Caki2 (cell line): ENCODE data around the gene CASKIN1. TPM values are rescaled to one million over a fixed set of nuclear protein-coding genes. Genes with fewer than 3 reads are reported as not detected.
A peak's percentile ranks its signal among the peaks of the same experiment; 100 is the strongest.

Experiments
- DNase-seq: peaks from one replicate; pipeline ENCODE4 v3.0.0-alpha.2; 2015; ENCODE audit warnings: low read depth
- in situ Hi-C: cut with HindIII; loops from 2 replicates; pipeline ENCODE4 v1.10.0; 2016; ENCODE audit warnings: low sequenced_read_pairs, low pct_unique_long_range_greater_than_20kb, mixed read lengths
- total RNA-seq: library from RNA; depleted of rRNA; stranded (reverse); fragments of >200 nt; shearing (Covaris generic); gene quantifications from 2 replicates; pipeline ENCODE4 v1.2.3, GENCODE V29; 2014; ENCODE audit warnings: low replicate concordance

CASKIN1 gene
- total RNA-seq, 1 experiment from 2014 or later, result 0.03 TPM

GRCh38 chr16:2200313-2200712 is 3.9 kb upstream of the CASKIN1 start:
- in situ Hi-C loops, result no loop called here
- DNase-seq, result no peak

GRCh38 chr16:2199621-2200139 is 3.3 kb upstream of the CASKIN1 start:
- in situ Hi-C loops, result no loop called here
- DNase-seq, result no peak

DNA sequence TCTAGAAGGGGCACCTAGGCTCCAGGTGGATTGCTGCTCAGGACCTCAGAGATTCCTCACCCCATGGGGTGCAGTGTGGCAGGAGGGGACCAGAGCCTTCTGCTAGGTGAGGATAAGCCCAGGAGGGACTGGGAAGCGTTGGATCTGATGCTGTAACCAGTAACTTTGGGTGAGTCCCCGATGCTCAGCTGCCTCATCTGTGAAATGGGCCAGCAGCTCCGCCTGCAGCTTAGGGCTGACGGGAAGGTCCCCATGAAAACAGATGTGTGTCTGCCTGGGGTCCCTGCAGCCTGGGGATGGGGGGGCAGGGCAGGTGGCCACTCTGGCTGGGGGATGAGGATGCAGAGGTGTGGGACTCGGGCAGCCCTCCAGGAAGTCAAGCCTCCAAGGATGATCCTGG is 2.7 kb upstream of the CASKIN1 start:
- in situ Hi-C loops, result no loop called here
- no peak for DNase-seq

GRCh38 chr16:2198283-2198682 is 1.9 kb upstream of the CASKIN1 start:
- DNase-seq, result no peak
- in situ Hi-C loops, result no loop called here

- in situ Hi-C loops, result no loop called here
- DNase-seq, result no peak
Measured at GRCh38 chr16:2197765-2198164, 1.4 kb upstream of the CASKIN1 start.

- no peak for DNase-seq
- in situ Hi-C loops, result no loop called here
Measured at GRCh38 chr16:2196981-2197511, 641 bp upstream of the CASKIN1 start.

- no peak for DNase-seq
- in situ Hi-C loops, result no loop called here
Measured at GRCh38 chr16:2195322-2196161, 863 bp downstream of the CASKIN1 start.

DNA sequence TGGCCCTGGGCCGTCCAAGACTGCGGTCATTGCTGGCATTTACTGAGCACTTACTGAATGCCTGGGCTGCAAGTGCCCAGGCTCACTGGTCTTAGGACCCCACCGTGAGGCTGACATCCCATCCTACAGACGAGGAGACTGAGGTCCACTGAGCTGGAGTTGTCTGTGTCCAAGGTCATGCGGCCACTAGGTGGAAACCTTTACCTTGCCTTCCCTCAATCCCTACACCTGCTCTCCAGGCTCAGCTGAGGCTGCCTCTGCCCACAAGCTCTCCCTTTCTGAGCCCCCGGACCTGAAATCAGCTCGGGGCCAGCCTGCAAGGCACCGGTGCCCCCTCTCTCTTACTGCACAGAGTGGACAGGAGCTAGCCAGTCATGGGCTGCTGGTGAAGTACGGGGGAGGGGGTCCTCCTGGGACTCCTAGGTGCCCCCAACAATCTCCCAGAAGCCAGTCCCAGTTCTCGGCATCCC is 1.5 kb downstream of the CASKIN1 start:
- in situ Hi-C loops, result no loop called here
- peak; percentile 48 for DNase-seq

DNA sequence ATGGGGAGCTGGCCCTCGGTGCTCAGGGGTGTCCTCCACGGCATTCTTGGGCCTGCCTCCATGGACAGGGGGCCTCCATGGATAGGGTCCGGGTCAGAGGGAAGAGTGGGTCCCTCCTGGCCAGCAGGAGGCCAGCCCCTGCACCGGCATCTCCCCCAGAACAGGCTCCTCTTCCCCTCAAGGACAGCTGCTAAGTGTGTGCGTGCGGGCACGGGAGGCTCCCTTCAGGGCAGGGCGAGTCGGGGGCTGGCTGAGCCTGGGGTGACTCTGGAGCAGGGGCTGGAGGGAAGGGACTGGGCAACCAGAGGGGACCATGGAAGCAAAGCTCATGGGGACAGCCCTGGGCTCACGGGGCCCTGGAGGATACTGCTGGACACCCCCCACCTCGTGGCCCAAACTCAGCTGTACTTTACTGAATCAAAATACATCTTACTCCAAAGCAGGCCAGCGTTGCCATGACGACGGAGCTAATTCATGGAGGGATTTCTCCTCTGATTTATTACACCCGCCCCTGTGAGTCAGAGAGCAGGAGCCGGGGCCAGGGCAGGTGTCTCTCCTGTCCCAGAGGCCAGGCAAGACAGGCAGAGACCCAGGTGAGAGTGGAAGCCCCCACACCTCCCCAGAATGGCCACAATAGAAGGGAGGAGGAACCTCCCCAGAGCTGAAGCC is 2.1 kb downstream of the CASKIN1 start:
- in situ Hi-C loops, result no loop called here
- DNase-seq, result peak; percentile 55

DNA sequence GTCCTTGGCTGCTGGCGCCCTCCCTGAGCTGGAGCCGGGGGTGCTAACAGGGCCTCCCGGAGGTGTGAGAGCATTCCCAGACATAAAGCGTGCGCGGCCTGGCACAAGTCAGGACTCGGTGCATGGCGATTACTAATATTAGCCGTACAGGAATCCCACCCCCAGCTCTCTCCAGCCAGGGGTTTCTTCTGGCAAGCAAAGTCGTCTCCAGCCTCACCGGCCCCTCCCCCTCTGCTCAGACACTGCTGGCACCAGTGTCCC is 5.0 kb downstream of the CASKIN1 start:
- no peak for DNase-seq
- in situ Hi-C loops, result no loop called here

DNA sequence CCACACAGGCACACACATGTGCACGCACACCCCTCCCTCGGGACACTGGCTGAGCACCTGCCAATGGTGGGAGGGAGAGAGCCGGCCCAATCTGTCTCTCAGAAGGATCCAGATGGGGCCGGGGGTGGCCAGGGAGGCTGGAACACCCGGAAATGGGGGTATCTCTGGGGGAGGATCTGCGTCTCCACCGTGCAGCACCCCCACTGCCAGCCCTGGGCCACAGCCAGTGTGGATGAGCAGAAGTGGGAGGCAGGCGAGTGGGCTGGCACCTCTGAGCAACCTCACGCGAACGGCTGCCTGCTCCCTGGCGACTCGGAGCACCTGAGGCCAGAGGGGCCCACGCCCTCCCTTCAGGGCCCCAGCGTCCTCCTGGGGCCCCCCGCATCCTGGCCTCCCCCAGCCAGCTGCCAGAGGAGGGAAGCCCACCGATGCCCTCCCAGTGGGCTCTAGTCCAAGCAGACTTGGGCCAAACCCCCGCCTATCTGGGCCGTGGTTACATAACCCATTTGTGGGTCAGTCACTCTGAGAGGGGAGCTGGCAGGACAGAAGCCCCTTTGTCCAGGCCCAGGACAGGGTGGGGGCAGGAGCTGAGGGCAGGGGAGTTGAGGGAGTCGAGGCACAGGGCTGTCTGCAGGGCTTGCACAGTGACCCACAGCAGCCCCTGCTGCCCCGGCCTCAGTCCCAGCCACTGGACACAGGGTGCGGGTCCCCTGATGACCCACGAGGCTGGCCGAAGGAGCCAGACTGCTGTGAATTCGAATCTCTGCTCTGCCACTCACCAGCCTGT is 5.6 kb downstream of the CASKIN1 start:
- in situ Hi-C loops, result no loop called here

GRCh38 chr16:2190002-2190658 is 6.3 kb downstream of the CASKIN1 start:
- no peak for DNase-seq

More for the DNA sequence above, 5.6 kb downstream of the CASKIN1 start:
- DNase-seq, result no peak

GRCh38 chr16:2189252-2189893 is 7.0 kb downstream of the CASKIN1 start:
- in situ Hi-C loops, result no loop called here

More at GRCh38 chr16:2190002-2190658, 6.3 kb downstream of the CASKIN1 start:
- in situ Hi-C loops, result no loop called here

GRCh38 chr16:2188395-2188794 is 8.0 kb downstream of the CASKIN1 start:
- no peak for DNase-seq
- in situ Hi-C loops, result no loop called here

More at GRCh38 chr16:2189252-2189893, 7.0 kb downstream of the CASKIN1 start:
- DNase-seq, result no peak

- in situ Hi-C loops, result no loop called here
- no peak for DNase-seq
Measured at GRCh38 chr16:2187212-2187611, 9.2 kb downstream of the CASKIN1 start.

DNA sequence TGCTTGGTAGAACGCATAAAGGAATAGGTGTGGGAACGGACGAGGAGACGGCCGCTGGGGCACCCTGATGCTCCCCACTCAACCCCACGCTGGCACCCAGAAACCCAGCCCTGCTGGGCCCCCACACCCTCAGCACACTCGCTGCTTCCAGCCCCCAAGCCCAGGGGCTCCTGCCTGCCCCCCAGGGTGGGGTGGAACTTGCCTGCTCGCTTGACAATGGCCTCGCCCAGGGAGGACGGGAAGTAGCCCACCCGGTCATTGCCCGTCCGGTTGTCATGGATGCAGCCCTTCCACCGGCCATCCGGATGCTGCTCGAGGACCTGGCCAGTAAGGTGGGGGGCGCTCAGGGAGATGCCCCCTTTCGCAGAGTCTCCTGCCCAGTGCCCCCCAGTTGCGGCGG is 9.9 kb downstream of the CASKIN1 start:
- in situ Hi-C loops, result no loop called here

GRCh38 chr16:2186064-2186463 is 10.3 kb downstream of the CASKIN1 start:
- in situ Hi-C loops, result no loop called here
- DNase-seq, result no peak

More for the DNA sequence above, 9.9 kb downstream of the CASKIN1 start:
- DNase-seq, result no peak

- no peak for DNase-seq
- in situ Hi-C loops, result no loop called here
Measured at GRCh38 chr16:2184962-2185361, 11.4 kb downstream of the CASKIN1 start.
